ENCODE results near the gene SLC9A5. TPM values are rescaled to one million over a fixed set of nuclear protein-coding genes. Genes with fewer than 3 reads are reported as not detected.

Gene SLC9A5
- total and polyA plus RNA-seq, 10 of the 15 experiments (the other 5 are each of a cell fraction or from before 2014, with no cell fraction given) = 0.26 to 5.7 (median 1.5) TPM

DNA sequence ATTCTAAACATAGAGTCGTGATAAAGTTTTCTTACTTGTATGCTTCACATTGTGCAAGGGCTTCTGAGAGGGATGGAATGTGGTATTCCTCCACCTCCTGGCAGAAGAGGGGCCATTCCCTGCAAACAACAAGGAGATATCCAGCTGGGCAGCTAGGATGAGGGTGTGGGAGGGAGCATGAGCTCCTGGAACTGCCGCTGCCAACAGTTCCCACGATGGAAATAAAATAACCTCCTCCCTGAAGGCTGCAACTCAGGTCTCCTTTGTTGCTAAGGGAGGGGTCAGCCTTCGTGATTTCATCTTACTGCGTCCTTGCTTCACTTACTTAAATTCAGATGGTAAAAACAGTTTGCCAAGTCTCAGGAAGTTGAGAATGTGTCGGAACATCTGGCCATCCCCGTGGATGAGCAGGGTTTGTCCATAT, 46.2 kb downstream of the SLC9A5 start (continued):
- TF ChIP-seq BHLHE40 (IDR thresholded peaks at IDR 0.05; ENCODE audit: borderline replicate concordance in 1 of 2, low read depth in 2 of 2, low read length in 1 of 2) (no peak), IRF4 (IDR thresholded peaks at IDR 0.05; ENCODE audit: low read depth, low read length) (no peak)

DNA sequence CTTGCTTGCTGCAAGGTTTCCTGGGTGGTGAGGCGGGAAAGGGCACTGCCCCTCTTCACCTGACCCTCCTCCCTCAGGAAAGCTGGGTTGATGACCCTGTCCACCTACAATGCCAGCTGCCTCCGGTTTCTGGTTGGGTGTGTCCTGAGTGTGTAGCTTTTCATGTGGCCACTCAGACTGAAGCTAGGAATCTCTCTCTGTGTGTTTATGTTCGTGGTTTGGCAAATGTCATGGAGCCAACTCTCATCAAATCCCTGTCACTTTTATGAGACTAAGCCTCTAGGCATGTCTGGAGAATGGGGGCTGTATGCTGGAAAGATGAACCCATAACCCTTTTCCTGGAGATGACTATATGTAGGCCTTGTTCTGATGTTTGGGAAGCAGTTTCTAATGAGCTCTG, 47.6 kb downstream of the SLC9A5 start:
- H3K4me1 ChIP-seq (ENCODE audit: control insufficient read depth, insufficient read depth, low read length) = no peaks in the 10 kb centered on the region
- no peaks in the 10 kb centered on the region for H3K36me3 ChIP-seq (ENCODE audit: control insufficient read depth in 2 of 2, insufficient read depth in 2 of 2, low read length in 1 of 2)
- DNase-seq (ENCODE audit: low read depth, low spot score) (no peak), FAIRE-seq (no peak), ATAC-seq (no peak)
- no peak overlapping the region for H3K4me2 ChIP-seq (ENCODE audit: control insufficient read depth, insufficient read depth)
- SMC1A ChIA-PET (ENCODE audit: uncharacterized antibody, unreplicated experiment) = interaction anchor here (1.2 to 1.5 kb wide), 2 partner anchors 24 to 36 kb away, joined by 4 read pairs; no protein-coding TSS in a partner anchor
- no peaks in the 10 kb centered on the region for H3K9me3 ChIP-seq (replicated peaks; ENCODE audit: control insufficient read depth, insufficient read depth, low read length)
- no peaks in the 10 kb centered on the region for H4K20me1 ChIP-seq (ENCODE audit: control insufficient read depth, insufficient read depth)
- BruUV-seq (replicated peaks) = no TSS peak
- RAD21 ChIA-PET (ENCODE audit: unreplicated experiment) = no interaction called here
- H3K4me3 ChIP-seq = no peak overlapping the region
- 3% methylated on average over 3 of the region's 3 CpGs for WGBS (ENCODE audit: insufficient coverage, insufficient replicate concordance, low lambda C conversion rate, missing lambda C conversion rate)
- CTCF ChIA-PET = interaction anchor here (1.0 to 1.8 kb wide), 4 partner anchors 11 to 73 kb away, joined by 3 to 6 read pairs (median 4); no protein-coding TSS in a partner anchor
- no peak for TF ChIP-seq MXI1 (IDR thresholded peaks at IDR 0.05; ENCODE audit: low read depth, low read length)
- TF ChIP-seq ETV6 (conservative IDR thresholded peaks at IDR 0.05 in 1 of 2, IDR thresholded peaks at IDR 0.05 in 1 of 2; ENCODE audit: borderline replicate concordance in 1 of 2, low read depth in 1 of 2) = no peak
- TF ChIP-seq ZNF217 (IDR thresholded peaks at IDR 0.05) = no peak
- TF ChIP-seq EED (IDR thresholded peaks at IDR 0.05; ENCODE audit: low read depth) = no peak
- no peak for TF ChIP-seq EP300 (IDR thresholded peaks at IDR 0.05; ENCODE audit: borderline replicate concordance in 1 of 2, control insufficient read depth in 1 of 2, low read depth in 2 of 2, low read length in 2 of 2)
- no peak for TF ChIP-seq TCF12 (IDR thresholded peaks at IDR 0.05; ENCODE audit: low read depth, low read length)
- TF ChIP-seq NRF1 (conservative IDR thresholded peaks at IDR 0.05; ENCODE audit: low read depth, low read length) = no peak
- no peak for TF ChIP-seq HCFC1 (IDR thresholded peaks at IDR 0.05; ENCODE audit: low read length)
- no peak for TF ChIP-seq STAT3 (IDR thresholded peaks at IDR 0.05; ENCODE audit: low read depth, low read length)
- no peak for TF ChIP-seq SUPT20H (IDR thresholded peaks at IDR 0.05; ENCODE audit: borderline replicate concordance, control insufficient read depth, low read depth, low read length)
- H3K79me2 ChIP-seq (ENCODE audit: control insufficient read depth, insufficient read depth, low read length) = no peaks in the 10 kb centered on the region
- no peak overlapping the region for H3K27ac ChIP-seq (ENCODE audit: control insufficient read depth, insufficient read depth)
- in situ Hi-C loops (cut with MboI) = no loop called here
- intact Hi-C loops (cut with micrococcal nuclease; ENCODE audit: unreplicated experiment) = no loop called here
- POLR2A ChIA-PET = no interaction called here
- peaks cover 0 to 2% of the 10 kb centered on the region in 2 experiments; a peak in 1 of 4 replicates for H3K27me3 ChIP-seq (replicated peaks in 1 of 2; ENCODE audit: control insufficient read depth in 2 of 2, insufficient read depth in 2 of 2, low read length in 1 of 2)
- H3K9ac ChIP-seq (ENCODE audit: control insufficient read depth, insufficient read depth, low read length) = no peak overlapping the region
- H2AFZ ChIP-seq (ENCODE audit: control insufficient read depth, low read depth, low read length) = no peak overlapping the region
